DND-41 (cell line): ENCODE results near the gene DFFB.

Experiments used
- ATAC-seq: fragments of 200-7000 bp; cut with Tn5 transposase; 3 replicates; pipeline ENCODE4 v1.9.1; 2021; ENCODE audit warnings: low read depth; ENCODE audit not compliant: insufficient read depth
- DNase-seq: peaks from one replicate; pipeline ENCODE4 v3.0.0-alpha.2; 2020
- H2AFZ ChIP-seq: 2 replicates; pipeline ENCODE4 v1.6.0; 2012; ENCODE audit warnings: low read depth, low read length
- H3K27ac ChIP-seq: 2 replicates; pipeline ENCODE4 v1.5.1; 2012; ENCODE audit warnings: low read length, inconsistent platforms
- H3K27me3 ChIP-seq: fragments of 200-600 bp; sonication (generic); 2 replicates; pipeline ENCODE4 v1.6.0; 2012; ENCODE audit warnings: low read length, mild to moderate bottlenecking, inconsistent platforms; ENCODE audit not compliant: insufficient read depth, poor library complexity
- H3K36me3 ChIP-seq: 2 replicates; pipeline ENCODE4 v1.5.1; 2012; ENCODE audit warnings: low read length, inconsistent platforms; ENCODE audit not compliant: insufficient read depth
- H3K4me1 ChIP-seq: 2 replicates; pipeline ENCODE4 v1.5.1; 2012; ENCODE audit warnings: mild to moderate bottlenecking, low read length; ENCODE audit not compliant: insufficient read depth
- H3K4me2 ChIP-seq: 2 replicates; pipeline ENCODE4 v1.6.0; 2012; ENCODE audit warnings: mild to moderate bottlenecking, moderate library complexity, low read length, inconsistent platforms; ENCODE audit not compliant: insufficient read depth
- H3K4me3 ChIP-seq, 2 experiments: fragments of 200-600 bp in 1 of 2; shearing (Covaris generic) in 1 of 2; 2 replicates each; pipeline ENCODE4 v1.5.1; 2012 to 2016; ENCODE audit warnings: inconsistent platforms in 2 of 2, low read length in 2 of 2, mild to moderate bottlenecking in 2 of 2, low read depth in 1 of 2, moderate library complexity in 1 of 2
- H3K79me2 ChIP-seq: 2 replicates; pipeline ENCODE4 v1.6.0; 2012; ENCODE audit warnings: low read length, inconsistent platforms; ENCODE audit not compliant: insufficient read depth
- H3K9ac ChIP-seq: 2 replicates; pipeline ENCODE4 v1.6.0; 2012; ENCODE audit warnings: low read depth, mild to moderate bottlenecking, inconsistent platforms, low read length, moderate library complexity
- H3K9me3 ChIP-seq: 2 replicates; pipeline ENCODE4 v1.5.1; 2012; ENCODE audit warnings: low read length, moderate library complexity, mild to moderate bottlenecking, inconsistent platforms; ENCODE audit not compliant: insufficient read depth, severe bottlenecking
- H4K20me1 ChIP-seq: 2 replicates; pipeline ENCODE4 v1.6.0; 2012; ENCODE audit warnings: low read length; ENCODE audit not compliant: insufficient read depth
- EZH2 ChIP-seq: IDR thresholded peaks from 3 replicates; pipeline ENCODE4 v1.6.1; 2012; ENCODE audit warnings: borderline replicate concordance, low read depth, mild to moderate bottlenecking, moderate library complexity, low read length, inconsistent platforms; ENCODE audit not compliant: severe bottlenecking
- TF ChIP-seq, protein P1 (sequence below): IDR thresholded peaks from 2 replicates; pipeline ENCODE4 v1.5.1; 2012; ENCODE audit warnings: borderline replicate concordance, low read length, moderate library complexity, mild to moderate bottlenecking; ENCODE audit not compliant: poor library complexity, severe bottlenecking; ENCODE audit errors: extremely low read depth

Gene DFFB

DNA sequence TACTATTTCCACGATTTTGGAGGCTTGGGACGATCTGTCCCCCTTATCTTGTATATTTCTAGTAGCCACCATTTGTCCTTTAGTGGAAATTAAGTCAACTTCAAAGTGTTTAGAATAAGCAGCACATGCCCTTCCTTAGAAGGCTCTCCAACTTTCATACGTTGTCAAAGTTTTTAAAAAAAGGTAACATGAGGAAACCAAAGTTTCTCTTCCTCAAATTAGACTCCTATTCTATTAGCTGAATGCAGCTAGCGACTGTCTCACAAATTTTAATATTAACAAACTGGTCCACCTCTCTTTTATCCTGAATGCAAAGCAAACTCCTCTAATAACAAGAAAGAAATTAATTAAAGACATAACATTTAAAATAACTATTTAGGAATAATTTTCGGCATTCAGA lies 35.9 kb downstream of the DFFB start:
- Histone ChIP-seq H3K4me1 (peaks cover 11% of the 10 kb centered on the region), H4K20me1 (peaks cover 48% of the 10 kb centered on the region), H3K27ac (no peak overlapping the region), H3K4me2 (no peak overlapping the region), H3K9ac (no peak overlapping the region), H2AFZ (no peak overlapping the region), H3K4me3 (no peak overlapping the region), H3K79me2 (peaks cover 57% of the 10 kb centered on the region), H3K27me3 (no peaks in the 10 kb centered on the region), H3K9me3 (peaks cover 2% of the 10 kb centered on the region), H3K36me3 (peaks cover 70% of the 10 kb centered on the region)
- TF ChIP-seq EZH2: no peak
- TF ChIP-seq, protein P1, sequence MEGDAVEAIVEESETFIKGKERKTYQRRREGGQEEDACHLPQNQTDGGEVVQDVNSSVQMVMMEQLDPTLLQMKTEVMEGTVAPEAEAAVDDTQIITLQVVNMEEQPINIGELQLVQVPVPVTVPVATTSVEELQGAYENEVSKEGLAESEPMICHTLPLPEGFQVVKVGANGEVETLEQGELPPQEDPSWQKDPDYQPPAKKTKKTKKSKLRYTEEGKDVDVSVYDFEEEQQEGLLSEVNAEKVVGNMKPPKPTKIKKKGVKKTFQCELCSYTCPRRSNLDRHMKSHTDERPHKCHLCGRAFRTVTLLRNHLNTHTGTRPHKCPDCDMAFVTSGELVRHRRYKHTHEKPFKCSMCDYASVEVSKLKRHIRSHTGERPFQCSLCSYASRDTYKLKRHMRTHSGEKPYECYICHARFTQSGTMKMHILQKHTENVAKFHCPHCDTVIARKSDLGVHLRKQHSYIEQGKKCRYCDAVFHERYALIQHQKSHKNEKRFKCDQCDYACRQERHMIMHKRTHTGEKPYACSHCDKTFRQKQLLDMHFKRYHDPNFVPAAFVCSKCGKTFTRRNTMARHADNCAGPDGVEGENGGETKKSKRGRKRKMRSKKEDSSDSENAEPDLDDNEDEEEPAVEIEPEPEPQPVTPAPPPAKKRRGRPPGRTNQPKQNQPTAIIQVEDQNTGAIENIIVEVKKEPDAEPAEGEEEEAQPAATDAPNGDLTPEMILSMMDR: no peak
- DNase-seq (no peak), ATAC-seq (no peak)

DNA sequence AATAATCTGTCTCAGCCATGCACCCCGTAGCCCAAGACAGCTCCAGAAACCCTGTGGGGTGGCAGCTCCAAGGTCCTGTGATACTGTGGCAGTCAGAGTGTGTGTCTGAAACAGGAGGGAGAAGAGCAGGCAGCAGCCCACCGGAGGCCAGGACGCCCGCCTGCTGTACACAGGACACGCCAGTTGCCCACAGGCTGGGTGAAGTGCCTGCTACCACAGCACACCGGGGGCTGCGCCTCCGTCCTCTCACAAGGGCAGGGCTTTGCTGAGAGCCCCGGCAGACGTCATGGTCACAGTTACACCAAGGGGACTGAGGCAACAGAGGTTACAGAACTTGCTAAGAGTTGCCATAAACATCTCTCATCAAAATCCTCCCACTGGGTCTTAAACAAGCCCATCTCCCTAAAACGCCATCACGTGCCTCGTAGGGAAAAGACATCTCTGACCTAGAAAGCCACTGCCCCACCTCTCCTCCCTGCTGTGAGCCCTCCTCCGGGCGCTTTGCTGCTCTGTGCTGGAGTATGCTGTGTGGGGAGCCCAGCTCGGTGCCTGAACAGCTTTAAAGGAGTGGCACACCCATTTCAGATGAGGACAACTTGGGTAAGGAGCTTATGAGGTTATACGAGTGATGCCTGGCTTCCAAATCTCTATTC lies 37.5 kb downstream of the DFFB start:
- Histone ChIP-seq H3K4me3 (no peak overlapping the region), H2AFZ (no peak overlapping the region), H3K27me3 (no peaks in the 10 kb centered on the region), H3K4me1 (peaks cover 25% of the 10 kb centered on the region), H3K4me2 (no peak overlapping the region), H3K36me3 (peaks cover 61% of the 10 kb centered on the region), H3K9ac (no peak overlapping the region), H3K9me3 (peaks cover 5% of the 10 kb centered on the region), H3K79me2 (peaks cover 73% of the 10 kb centered on the region), H4K20me1 (peaks cover 52% of the 10 kb centered on the region), H3K27ac (no peak overlapping the region)
- ATAC-seq: no peak
- no peak for TF ChIP-seq EZH2
- TF ChIP-seq, protein P1: no peak
- no peak for DNase-seq

DNA sequence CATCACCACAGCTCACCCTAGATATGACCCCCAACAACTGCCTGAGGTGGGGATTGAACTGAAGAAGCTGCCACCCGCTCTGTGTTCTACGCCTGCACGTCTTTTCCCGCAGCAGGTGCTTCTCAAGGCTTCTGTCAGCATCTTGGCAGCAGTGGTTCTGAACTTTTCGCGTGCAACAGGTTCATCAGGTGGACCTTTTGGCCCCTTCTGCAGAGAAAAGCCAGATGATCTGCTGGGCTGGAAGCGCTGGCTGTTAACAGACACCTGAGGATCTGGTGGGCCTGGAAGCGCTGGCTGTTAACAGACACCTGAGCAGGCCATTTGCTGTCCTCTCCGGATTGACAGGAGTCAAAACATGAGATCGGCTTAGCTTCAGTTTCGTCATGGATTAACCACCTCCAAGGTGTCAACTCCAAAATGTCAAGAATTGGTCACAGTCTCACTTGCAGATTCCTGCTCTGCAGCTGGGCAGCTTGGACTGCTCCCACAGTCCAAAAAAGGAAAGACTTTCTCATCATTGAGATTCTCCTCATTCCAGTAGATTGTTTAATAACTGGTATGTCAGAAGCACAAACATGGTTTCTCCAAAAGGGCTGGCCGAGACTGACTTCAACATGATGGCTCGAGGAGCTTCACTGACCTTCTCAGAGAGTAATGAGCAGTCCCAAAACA lies 38.1 kb downstream of the DFFB start:
- no peak overlapping the region for H3K27ac ChIP-seq
- no peaks in the 10 kb centered on the region for H3K27me3 ChIP-seq
- peaks cover 47% of the 10 kb centered on the region for H4K20me1 ChIP-seq
- no peak overlapping the region for H2AFZ ChIP-seq
- peaks cover 5% of the 10 kb centered on the region for H3K9me3 ChIP-seq
- TF ChIP-seq EZH2: no peak
- TF ChIP-seq, protein P1: no peak
- peaks cover 25% of the 10 kb centered on the region for H3K4me1 ChIP-seq
- H3K4me2 ChIP-seq: no peak overlapping the region
- ATAC-seq (no peak), DNase-seq (no peak)
- H3K4me3 ChIP-seq: no peak overlapping the region
- H3K79me2 ChIP-seq: peaks cover 76% of the 10 kb centered on the region
- no peak overlapping the region for H3K9ac ChIP-seq
- peaks cover 55% of the 10 kb centered on the region for H3K36me3 ChIP-seq

DNA sequence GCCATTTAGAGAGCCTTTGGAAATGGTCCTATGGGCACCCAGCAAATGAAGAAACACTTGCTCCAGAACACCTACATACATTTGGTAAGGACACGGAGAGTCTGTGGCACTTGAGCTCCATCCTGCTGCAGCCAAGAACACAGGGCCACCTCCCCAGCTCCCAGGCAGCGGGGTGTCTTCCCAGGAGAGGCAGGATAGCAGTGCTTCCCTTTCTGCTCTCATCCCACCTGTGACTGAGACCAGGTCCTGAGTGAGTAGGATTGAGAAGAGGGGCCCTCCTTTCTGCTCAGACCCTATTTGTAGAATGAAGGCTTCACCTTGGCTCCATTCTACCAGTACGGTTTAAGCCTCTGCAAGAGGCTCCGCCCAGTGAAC lies 38.7 kb downstream of the DFFB start:
- peaks cover 44% of the 10 kb centered on the region for H4K20me1 ChIP-seq
- H3K4me1 ChIP-seq: peaks cover 28% of the 10 kb centered on the region
- H3K27ac ChIP-seq: no peak overlapping the region
- peaks cover 50% of the 10 kb centered on the region for H3K36me3 ChIP-seq
- H3K4me3 ChIP-seq: no peak overlapping the region
- H3K4me2 ChIP-seq: no peak overlapping the region
- H3K9ac ChIP-seq: no peak overlapping the region
- H3K27me3 ChIP-seq: no peaks in the 10 kb centered on the region
- peaks cover 76% of the 10 kb centered on the region for H3K79me2 ChIP-seq
- peaks cover 5% of the 10 kb centered on the region for H3K9me3 ChIP-seq
- no peak overlapping the region for H2AFZ ChIP-seq
- TF ChIP-seq, protein P1: no peak
- TF ChIP-seq EZH2: no peak
- DNase-seq (no peak), ATAC-seq (no peak)
